GM12874 (cell line): ENCODE data around the gene MTMR1.

Experiments used
- CTCF ChIP-seq: IDR thresholded peaks from 2 replicates; pipeline ENCODE4 v1.5.1; 2011; ENCODE audit warnings: low read depth, mild to moderate bottlenecking, control low read depth, low read length, moderate library complexity; ENCODE audit not compliant: insufficient read depth

Gene MTMR1

GRCh38 chrX:150792949-150793527, 99.8 kb downstream of the MTMR1 start:
- no peak for TF ChIP-seq CTCF

- TF ChIP-seq CTCF: no peak
Observed at GRCh38 chrX:150805736-150806135, 112.5 kb downstream of the MTMR1 start.

- no peak for TF ChIP-seq CTCF
Observed at GRCh38 chrX:150806827-150807226, 113.6 kb downstream of the MTMR1 start.

GRCh38 chrX:150813922-150814321, 120.7 kb downstream of the MTMR1 start:
- TF ChIP-seq CTCF: no peak
